Endothelial cell (in vitro differentiated cells): ENCODE results near the gene CAPZA3. TPM values are rescaled to one million over a fixed set of nuclear protein-coding genes. Genes with fewer than 3 reads are reported as not detected.
"Not testable (repeated sequence)": the region's sequence is repeated elsewhere in the genome, so short reads cannot be mapped to it uniquely, and the experiment has no call there.

Experiments
- DNase-seq: peaks from one replicate; pipeline ENCODE4 v3.0.0; 2021; ENCODE audit warnings: low spot score
- H3K27ac Mint-ChIP-seq: one replicate; pipeline ENCODE4 v1.8.0; 2021; ENCODE audit warnings: mixed read lengths, inconsistent platforms; ENCODE audit not compliant: unreplicated experiment
- H3K27me3 Mint-ChIP-seq: one replicate; pipeline ENCODE4 v1.8.0; 2021; ENCODE audit warnings: mild to moderate bottlenecking, moderate library complexity, mixed read lengths, inconsistent platforms; ENCODE audit not compliant: unreplicated experiment
- H3K36me3 Mint-ChIP-seq: one replicate; pipeline ENCODE4 v1.8.0; 2021; ENCODE audit warnings: mild to moderate bottlenecking, low read depth, mixed read lengths, inconsistent platforms; ENCODE audit not compliant: unreplicated experiment
- H3K4me1 Mint-ChIP-seq: one replicate; pipeline ENCODE4 v1.8.0; 2021; ENCODE audit warnings: mild to moderate bottlenecking, mixed read lengths, inconsistent platforms; ENCODE audit not compliant: unreplicated experiment
- H3K4me3 Mint-ChIP-seq: one replicate; pipeline ENCODE4 v1.8.0; 2021; ENCODE audit warnings: mild to moderate bottlenecking, mixed read lengths, inconsistent platforms; ENCODE audit not compliant: unreplicated experiment
- H3K9me3 Mint-ChIP-seq: one replicate; pipeline ENCODE4 v1.8.0; 2021; ENCODE audit warnings: mixed read lengths, inconsistent platforms; ENCODE audit not compliant: unreplicated experiment
- CTCF ChIP-seq: fragments of 200-600 bp; sonication (generic); IDR thresholded peaks from one replicate; pipeline ENCODE4 v1.5.0; 2021; ENCODE audit warnings: antibody characterized with exemption; ENCODE audit not compliant: unreplicated experiment
- long read RNA-seq: library from polyadenylated mRNA; unstranded; transcript quantifications from one replicate; pipeline ENCODE4 v2.0.0, GENCODE V29; 2020; ENCODE audit not compliant: unreplicated experiment
- total RNA-seq: library from RNA; stranded (reverse); fragmentation: NEBNext Ultra II Directional; extraction: Animal tissue kit (Norgen Biotek cat#: 25700); gene quantifications from one replicate; pipeline ENCODE4 v1.2.1, GENCODE V29; 2021; ENCODE audit not compliant: unreplicated experiment

Gene CAPZA3
- total RNA-seq, result not detected
- long read RNA-seq, result 0 reads

- Mint-ChIP-seq H3K4me3 (no peak within 1 kb of the TSS), H3K36me3 (no peaks in the 10 kb centered on the region), H3K4me1 (no peaks in the 10 kb centered on the region), H3K27ac (no peak within 1 kb of the TSS), H3K27me3 (no peaks in the 10 kb centered on the region), H3K9me3 (no peaks in the 10 kb centered on the region)
- DNase-seq, result no peak
- no peak for TF ChIP-seq CTCF
Observed at GRCh38 chr12:18737819-18738218, at the start of gene CAPZA3, which contains the start of gene PLCZ1. Gene CAPZA3, plus strand, starts transcription at chr12:18738119. Its CDS starts 150 bp downstream, at chr12:18738269. Gene PLCZ1, minus strand, starts transcription at chr12:18738012. Its CDS starts 641 bp downstream, at chr12:18737371.

GRCh38 chr12:18689771-18690170 lies 48.1 kb upstream of the CAPZA3 start:
- no peaks in the 10 kb centered on the region for H3K9me3 Mint-ChIP-seq
- H3K36me3 Mint-ChIP-seq, result no peaks in the 10 kb centered on the region
- DNase-seq, result no peak
- H3K4me1 Mint-ChIP-seq, result no peaks in the 10 kb centered on the region
- H3K4me3 Mint-ChIP-seq, result no peak overlapping the region
- no peaks in the 10 kb centered on the region for H3K27me3 Mint-ChIP-seq
- no peak overlapping the region for H3K27ac Mint-ChIP-seq
- TF ChIP-seq CTCF, result no peak

GRCh38 chr12:18690653-18691052 lies 47.3 kb upstream of the CAPZA3 start:
- DNase-seq, result no peak
- H3K4me3 Mint-ChIP-seq, result no peak overlapping the region
- H3K27ac Mint-ChIP-seq, result no peak overlapping the region
- H3K9me3 Mint-ChIP-seq, result no peaks in the 10 kb centered on the region
- no peak for TF ChIP-seq CTCF
- H3K4me1 Mint-ChIP-seq, result no peaks in the 10 kb centered on the region
- H3K27me3 Mint-ChIP-seq, result no peaks in the 10 kb centered on the region
- no peaks in the 10 kb centered on the region for H3K36me3 Mint-ChIP-seq

- H3K27me3 Mint-ChIP-seq, DNase-seq, H3K4me1 Mint-ChIP-seq, H3K27ac Mint-ChIP-seq, H3K36me3 Mint-ChIP-seq, H3K9me3 Mint-ChIP-seq, H3K4me3 Mint-ChIP-seq: not testable (repeated sequence)
Observed at GRCh38 chr12:18693986-18694385, 43.9 kb upstream of the CAPZA3 start.

GRCh38 chr12:18696971-18697602 lies 40.8 kb upstream of the CAPZA3 start:
- no peaks in the 10 kb centered on the region for H3K36me3 Mint-ChIP-seq
- H3K27ac Mint-ChIP-seq, result no peak overlapping the region
- no peaks in the 10 kb centered on the region for H3K4me1 Mint-ChIP-seq
- no peaks in the 10 kb centered on the region for H3K9me3 Mint-ChIP-seq
- H3K4me3 Mint-ChIP-seq, result no peak overlapping the region
- TF ChIP-seq CTCF, result no peak
- H3K27me3 Mint-ChIP-seq, result no peaks in the 10 kb centered on the region
- no peak for DNase-seq
